H1 (cell line): ENCODE results near the gene GABPB1. TPM values are rescaled to one million over a fixed set of nuclear protein-coding genes. Genes with fewer than 3 reads are reported as not detected.

Experiments used
- CTCF ChIA-PET: fragments of 300-600 bp; sonication (Branson Sonifier 250); formaldehyde crosslinking; loops from one replicate; lab custom pipeline; 2021; ENCODE audit not compliant: partially characterized antibody; lab: Charles Lee
- POLR2A ChIA-PET: fragments of 300-600 bp; sonication (Branson Sonifier 250); formaldehyde crosslinking; loops from one replicate; lab custom pipeline; 2021; ENCODE audit warnings: inconsistent platforms; ENCODE audit not compliant: partially characterized antibody; lab: Charles Lee
- DNase-seq, 2 experiments: peaks; one replicate each; pipeline versions ENCODE4 v3.0.0 to v3.0.0-alpha.2; 2010 to 2022; ENCODE audit warnings: low spot score in 2 of 2, low read depth in 1 of 2, mixed read lengths in 1 of 2
- FAIRE-seq: peaks from 2 replicates; lab custom pipeline; 2011; peaks lifted over from hg19 to GRCh38; lab: Jason Lieb, UNC
- H2AFZ ChIP-seq: 2 replicates; pipeline ENCODE4 v1.8.1; 2012; ENCODE audit warnings: low read length, inconsistent platforms
- H2AK5ac ChIP-seq: 2 replicates; pipeline ENCODE4 v1.6.1; 2013; ENCODE audit warnings: low read depth, low read length
- H2BK120ac ChIP-seq: replicated peaks from 2 replicates; pipeline ENCODE3; 2013; ENCODE audit warnings: low read depth, low read length, inconsistent platforms
- H2BK12ac ChIP-seq: 2 replicates; pipeline ENCODE4 v1.6.1; 2013; ENCODE audit warnings: low read depth, low read length
- H2BK15ac ChIP-seq: 2 replicates; pipeline ENCODE4 v1.6.1; 2013; ENCODE audit warnings: low read length
- H2BK20ac ChIP-seq: 2 replicates; pipeline ENCODE4 v1.6.1; 2013; ENCODE audit warnings: low read length
- H2BK5ac ChIP-seq: 2 replicates; pipeline ENCODE4 v1.6.1; 2013; ENCODE audit warnings: low read depth, low read length
- H3K14ac ChIP-seq: 2 replicates; pipeline ENCODE4 v1.6.1; 2013; ENCODE audit warnings: inconsistent platforms; ENCODE audit not compliant: insufficient read length
- H3K18ac ChIP-seq: 2 replicates; pipeline ENCODE4 v1.6.1; 2013; ENCODE audit warnings: low read length; ENCODE audit errors: extremely low read depth
- H3K23ac ChIP-seq: 2 replicates; pipeline ENCODE4 v1.6.1; 2013; ENCODE audit warnings: inconsistent platforms; ENCODE audit not compliant: insufficient read length
- H3K23me2 ChIP-seq: 2 replicates; pipeline ENCODE4 v1.6.1; 2013; ENCODE audit warnings: low read depth, low read length
- H3K27ac ChIP-seq: 2 replicates; pipeline ENCODE4 v1.6.1; 2011; ENCODE audit warnings: low read depth, low read length, inconsistent platforms
- H3K27me3 ChIP-seq, 4 experiments: replicated peaks in 1 of 4; 1 replicate in 1 of 4; 2 replicates in 3 of 4; pipeline versions ENCODE4 v1.6.1 to v1.8.1; 2011 to 2013; ENCODE audit warnings: low read length in 3 of 4, mild to moderate bottlenecking in 3 of 4, inconsistent platforms in 2 of 4, mixed read lengths in 2 of 4, moderate library complexity in 1 of 4; ENCODE audit not compliant: control insufficient read depth in 3 of 4, insufficient read depth in 3 of 4; ENCODE audit errors: extremely low read depth in 1 of 4
- H3K36me3 ChIP-seq, 4 experiments: 2 replicates each; pipeline versions ENCODE4 v1.6.1 to v1.8.1; 2011 to 2013; ENCODE audit warnings: mild to moderate bottlenecking in 4 of 4, low read length in 3 of 4, moderate library complexity in 2 of 4, control low read depth in 1 of 4, inconsistent platforms in 1 of 4; ENCODE audit not compliant: insufficient read depth in 4 of 4, control insufficient read depth in 2 of 4
- H3K4ac ChIP-seq: replicated peaks from 2 replicates; pipeline ENCODE3; 2013; ENCODE audit warnings: low read length, low read depth, mixed read lengths, inconsistent platforms; ENCODE audit not compliant: insufficient read length
- H3K4me1 ChIP-seq, 4 experiments: replicated peaks in 1 of 4; 1 replicate in 1 of 4; 2 replicates in 3 of 4; pipeline versions ENCODE4 v1.6.1 to v1.8.1; 2011 to 2013; ENCODE audit warnings: low read length in 3 of 4, inconsistent platforms in 2 of 4, mixed read lengths in 1 of 4; ENCODE audit not compliant: insufficient read depth in 4 of 4, control insufficient read depth in 3 of 4
- H3K4me2 ChIP-seq, 2 experiments: 2 replicates each; pipeline versions ENCODE4 v1.6.1 to v1.8.1; 2011 to 2013; ENCODE audit warnings: low read depth in 2 of 2, low read length in 2 of 2, control low read depth in 1 of 2, inconsistent platforms in 1 of 2, mild to moderate bottlenecking in 1 of 2; ENCODE audit not compliant: insufficient read depth in 1 of 2
- H3K4me3 ChIP-seq, 4 experiments: fragments of 200-600, 300-600 bp in 1 of 4; sonication (generic), shearing (Covaris generic), sonication (Bioruptor Twin) in 1 of 4; 2 replicates each; pipeline versions ENCODE4 v1.5.1 to v1.8.1; 2011 to 2016; ENCODE audit warnings: low read length in 4 of 4, low read depth in 3 of 4, control low read depth in 2 of 4, inconsistent platforms in 2 of 4, mild to moderate bottlenecking in 2 of 4, mixed read lengths in 1 of 4, moderate library complexity in 1 of 4; ENCODE audit not compliant: insufficient read depth in 2 of 4; ENCODE audit errors: extremely low read depth in 1 of 4
- H3K56ac ChIP-seq: replicated peaks from 2 replicates; pipeline ENCODE3; 2013; ENCODE audit warnings: low read depth, mild to moderate bottlenecking, mixed read lengths, low read length, inconsistent platforms; ENCODE audit not compliant: insufficient read length
- H3K79me1 ChIP-seq: 2 replicates; pipeline ENCODE4 v1.6.1; 2013; ENCODE audit warnings: low read depth, low read length, control low read depth
- H3K79me2 ChIP-seq, 2 experiments: 2 replicates each; pipeline versions ENCODE4 v1.6.1 to v1.8.1; 2012 to 2013; ENCODE audit warnings: low read length in 2 of 2, mild to moderate bottlenecking in 2 of 2, inconsistent platforms in 1 of 2; ENCODE audit not compliant: insufficient read depth in 2 of 2, control insufficient read depth in 1 of 2
- H3K9ac ChIP-seq, 4 experiments: replicated peaks in 1 of 4; 1 replicate in 1 of 4; 2 replicates in 3 of 4; pipeline versions ENCODE4 v1.6.1 to v1.8.1; 2011 to 2013; ENCODE audit warnings: low read depth in 3 of 4, low read length in 3 of 4, control low read depth in 2 of 4, mild to moderate bottlenecking in 2 of 4, moderate library complexity in 2 of 4, inconsistent platforms in 1 of 4; ENCODE audit errors: extremely low read depth in 1 of 4
- H3K9me3 ChIP-seq, 2 experiments: 2 replicates each; pipeline versions ENCODE4 v1.6.1 to v1.8.1; 2012 to 2013; ENCODE audit warnings: mild to moderate bottlenecking in 2 of 2, moderate library complexity in 2 of 2, control low read depth in 1 of 2, inconsistent platforms in 1 of 2, low read depth in 1 of 2, low read length in 1 of 2, mixed read lengths in 1 of 2; ENCODE audit not compliant: insufficient read depth in 2 of 2
- H4K20me1 ChIP-seq, 2 experiments: replicated peaks in 1 of 2; 2 replicates each; pipeline versions ENCODE3 to v1.8.1; 2011 to 2013; ENCODE audit warnings: inconsistent platforms in 2 of 2, low read length in 2 of 2, mild to moderate bottlenecking in 1 of 2; ENCODE audit not compliant: insufficient read depth in 2 of 2, control insufficient read depth in 1 of 2
- H4K5ac ChIP-seq: 2 replicates; pipeline ENCODE4 v1.6.1; 2013; ENCODE audit warnings: low read length, low read depth, mixed read lengths, inconsistent platforms; ENCODE audit not compliant: insufficient read length
- H4K8ac ChIP-seq: 2 replicates; pipeline ENCODE4 v1.8.0; 2013; ENCODE audit warnings: mild to moderate bottlenecking, moderate library complexity, low read length, inconsistent platforms; ENCODE audit not compliant: insufficient read depth; ENCODE audit errors: extremely low read depth
- H4K91ac ChIP-seq: replicated peaks from 2 replicates; pipeline ENCODE3; 2013; ENCODE audit warnings: low read length, mixed read lengths, inconsistent platforms; ENCODE audit not compliant: insufficient read length
- CHD1 ChIP-seq: IDR thresholded peaks from 2 replicates; pipeline ENCODE4 v1.6.1; 2012; ENCODE audit warnings: low read depth, low read length, improper control_type of control experiment
- EZH2 ChIP-seq: fragments of 200-600 bp; sonication (generic); IDR thresholded peaks from 2 replicates; pipeline ENCODE4 v1.7.1; 2012; ENCODE audit warnings: low read depth, mild to moderate bottlenecking, moderate library complexity, low read length, inconsistent platforms; ENCODE audit not compliant: severe bottlenecking
- HDAC2 ChIP-seq, 2 experiments: fragments of 300-600 bp in 1 of 2; sonication (generic) in 1 of 2; IDR thresholded peaks; 2 replicates each; pipeline ENCODE4 v1.6.1; 2011 to 2012; ENCODE audit warnings: low read depth in 2 of 2, low read length in 2 of 2, mild to moderate bottlenecking in 2 of 2, moderate library complexity in 2 of 2, borderline replicate concordance in 1 of 2, inconsistent platforms in 1 of 2
- HDAC6 ChIP-seq: IDR thresholded peaks from one replicate; pipeline ENCODE4 v1.7.1; 2012; ENCODE audit warnings: low read depth, mild to moderate bottlenecking, inconsistent platforms, low read length, moderate library complexity
- KDM5A ChIP-seq: fragments of 200-600 bp; IDR thresholded peaks from 2 replicates; pipeline ENCODE4 v1.7.1; 2012; ENCODE audit warnings: mild to moderate bottlenecking, low read length, inconsistent platforms, mixed read lengths
- RXRA ChIP-seq: IDR thresholded peaks from 2 replicates; pipeline ENCODE4 v1.6.1; 2011; ENCODE audit warnings: low read depth, mild to moderate bottlenecking, low read length, moderate library complexity; ENCODE audit not compliant: insufficient read depth
- SIX5 ChIP-seq: IDR thresholded peaks from 2 replicates; pipeline ENCODE4 v1.6.1; 2011; ENCODE audit warnings: mild to moderate bottlenecking, low read depth, low read length
- SP2 ChIP-seq: IDR thresholded peaks from 2 replicates; pipeline ENCODE4 v1.6.1; 2012; ENCODE audit warnings: mild to moderate bottlenecking, low read length, inconsistent platforms
- TAF1 ChIP-seq: IDR thresholded peaks from 2 replicates; pipeline ENCODE4 v1.6.1; 2011; ENCODE audit warnings: mild to moderate bottlenecking, low read depth, low read length
- ZNF274 ChIP-seq: IDR thresholded peaks from 2 replicates; pipeline ENCODE4 v1.7.0; 2012; ENCODE audit warnings: low read length, borderline replicate concordance; ENCODE audit errors: extremely low read depth
- WGBS, 2 experiments: shearing (Covaris generic) in 1 of 2; methylation state at CpG; one replicate each; pipeline versions ENCODE4 v1.1.6 to v1.1.7; 2013 to 2015; ENCODE audit warnings: low lambda C conversion rate in 2 of 2, mixed read lengths in 2 of 2, inconsistent platforms in 1 of 2, low coverage in 1 of 2, missing lambda C conversion rate in 1 of 2; ENCODE audit not compliant: insufficient replicate concordance in 2 of 2, insufficient coverage in 1 of 2, insufficient read length in 1 of 2; ENCODE audit errors: extremely low coverage in 1 of 2, missing lambda C conversion rate in 1 of 2; 5-methylcytosine and 5-hydroxymethylcytosine counted together
- polyA plus RNA-seq, 7 experiments: library from polyadenylated mRNA; depleted of rRNA in 3 of 7; stranded (reverse) in 5 of 7; unstranded in 2 of 7; fragments of >200 nt in 5 of 7; fragments of 200-250 nt in 2 of 7; gene quantifications; 1 replicate in 5 of 7; 2 replicates in 1 of 7; 4 replicates in 1 of 7; pipeline versions ENCODE4 v1.2.1 to v1.2.3, GENCODE V29; 2011 to 2013; ENCODE audit warnings: missing spikeins in 2 of 7, mixed read lengths in 2 of 7
- total RNA-seq: library from RNA; stranded (reverse); fragmentation: NEBNext Ultra II Directional; extraction: Animal tissue kit (Norgen Biotek cat#: 25700); gene quantifications from 2 replicates; pipeline ENCODE4 v1.2.1, GENCODE V29; 2021

Gene GABPB1
- total and polyA plus RNA-seq, 2 of the 8 experiments (the other 6 are each of a cell fraction or from before 2014, with no cell fraction given): 24.5 to 32.3 TPM

GRCh38 chr15:50321680-50322210, 33.3 kb downstream of the GABPB1 start:
- no peak overlapping the region for H3K56ac ChIP-seq
- no peak overlapping the region for H3K9ac ChIP-seq
- H4K20me1 ChIP-seq: no peaks in the 10 kb centered on the region
- no peak overlapping the region for H2BK12ac ChIP-seq
- H3K79me2 ChIP-seq: no peaks in the 10 kb centered on the region; a peak in 1 of 4 replicates
- POLR2A ChIA-PET: interaction anchor here (0.8 kb wide), 1 partner anchor 29 kb away, joined by 3 read pairs; no protein-coding TSS in a partner anchor
- TF ChIP-seq HDAC6 (no peak), EZH2 (no peak), SIX5 (no peak), CHD1 (no peak), TAF1 (no peak), ZNF274 (no peak), KDM5A (no peak), RXRA (no peak), SP2 (no peak), HDAC2 (IDR thresholded peaks at IDR 0.05; ENCODE audit: borderline replicate concordance in 1 of 2, low read depth in 2 of 2, low read length in 2 of 2) (no peak)
- WGBS, 2 experiments: 90% methylated on average over 3 of the region's 3 CpGs; no CpG with 5 or more reads in 1 of the 2 experiments
- H3K79me1 ChIP-seq: peaks cover 2% of the 10 kb centered on the region
- H2BK15ac ChIP-seq: no peak overlapping the region
- no peak overlapping the region for H3K27ac ChIP-seq
- no peak overlapping the region for H2AFZ ChIP-seq
- no peak overlapping the region for H2BK5ac ChIP-seq
- H4K8ac ChIP-seq: no peak overlapping the region
- no peak overlapping the region for H3K4ac ChIP-seq
- no peak overlapping the region for H3K14ac ChIP-seq
- H4K91ac ChIP-seq: no peak overlapping the region
- no peaks in the 10 kb centered on the region for H3K4me1 ChIP-seq
- H3K18ac ChIP-seq: no peak overlapping the region
- CTCF ChIA-PET: no interaction called here
- no peak overlapping the region for H2BK20ac ChIP-seq
- H3K36me3 ChIP-seq: no peaks in the 10 kb centered on the region
- no peak overlapping the region for H3K4me3 ChIP-seq
- no peak overlapping the region for H4K5ac ChIP-seq
- no peaks in the 10 kb centered on the region for H3K23me2 ChIP-seq
- DNase-seq: no peak
- H2BK120ac ChIP-seq: no peak overlapping the region
- no peaks in the 10 kb centered on the region for H3K9me3 ChIP-seq
- no peak overlapping the region for H2AK5ac ChIP-seq
- no peak for FAIRE-seq
- H3K4me2 ChIP-seq: no peak overlapping the region
- H3K27me3 ChIP-seq: no peaks in the 10 kb centered on the region
- H3K23ac ChIP-seq: no peak overlapping the region
